ENCODE measurements around the gene CMSS1. TPM values are rescaled to one million over a fixed set of nuclear protein-coding genes. Genes with fewer than 3 reads are reported as not detected.

Gene CMSS1
- total RNA-seq, 2 donors from 2014 or later: 8.2 to 9.5 TPM

GRCh38 chr3:100183608-100184125, 366.0 kb downstream of the CMSS1 start:
- no peak for DNase-seq
- intact Hi-C loops (cut with DNase I, micrococcal nuclease): no loop called here
- no peak for ATAC-seq

GRCh38 chr3:100184948-100185570, 367.4 kb downstream of the CMSS1 start:
- no peak for DNase-seq
- no peak for ATAC-seq
- intact Hi-C loops (cut with DNase I, micrococcal nuclease): no loop called here

GRCh38 chr3:100185847-100186246, 368.2 kb downstream of the CMSS1 start:
- no peak for DNase-seq
- intact Hi-C loops (cut with DNase I, micrococcal nuclease): no loop called here
- no peak for ATAC-seq

- DNase-seq (no peak), ATAC-seq (no peak)
- intact Hi-C loops (cut with DNase I, micrococcal nuclease): no loop called here
Measured at GRCh38 chr3:100189444-100189964, 371.8 kb downstream of the CMSS1 start.

- intact Hi-C loops (cut with DNase I, micrococcal nuclease): no loop called here
- no peak for ATAC-seq
- no peak for DNase-seq
Measured at GRCh38 chr3:100195375-100195774, 377.7 kb downstream of the CMSS1 start.

- intact Hi-C loops (cut with DNase I, micrococcal nuclease): no loop called here
- DNase-seq: no peak
- no peak for ATAC-seq
Measured at GRCh38 chr3:100197876-100198275, 380.2 kb downstream of the CMSS1 start.

GRCh38 chr3:100198579-100199269, 381.1 kb downstream of the CMSS1 start:
- ATAC-seq: no peak

GRCh38 chr3:100205171-100205570, 387.5 kb downstream of the CMSS1 start:
- intact Hi-C loops (cut with DNase I, micrococcal nuclease): no loop called here
- no peak for ATAC-seq
- DNase-seq: no peak

More at GRCh38 chr3:100198579-100199269, 381.1 kb downstream of the CMSS1 start:
- no peak for DNase-seq
- intact Hi-C loops (cut with DNase I, micrococcal nuclease): no loop called here

GRCh38 chr3:100206687-100207086, 389.0 kb downstream of the CMSS1 start:
- no peak for DNase-seq
- ATAC-seq: no peak
- intact Hi-C loops (cut with DNase I, micrococcal nuclease): no loop called here

GRCh38 chr3:100207886-100208285, 390.2 kb downstream of the CMSS1 start:
- intact Hi-C loops (cut with DNase I, micrococcal nuclease): no loop called here
- ATAC-seq (no peak), DNase-seq (no peak)

GRCh38 chr3:100209169-100209568, 391.5 kb downstream of the CMSS1 start:
- no peak for DNase-seq
- ATAC-seq: no peak
- intact Hi-C loops (cut with DNase I, micrococcal nuclease): no loop called here

- DNase-seq (no peak), ATAC-seq (peak; percentile 42)
- intact Hi-C loops (cut with DNase I, micrococcal nuclease): no loop called here
Measured at GRCh38 chr3:100209948-100210771, 392.5 kb downstream of the CMSS1 start.

GRCh38 chr3:100210772-100211135, 393.1 kb downstream of the CMSS1 start:
- no peak for DNase-seq
- no peak for ATAC-seq
- intact Hi-C loops (cut with DNase I, micrococcal nuclease): no loop called here

GRCh38 chr3:100213891-100214573, 396.4 kb downstream of the CMSS1 start:
- no peak for ATAC-seq

GRCh38 chr3:100214574-100214964, 396.9 kb downstream of the CMSS1 start:
- ATAC-seq: no peak
- no peak for DNase-seq
- intact Hi-C loops (cut with DNase I, micrococcal nuclease): no loop called here

More at GRCh38 chr3:100213891-100214573, 396.4 kb downstream of the CMSS1 start:
- intact Hi-C loops (cut with DNase I, micrococcal nuclease): no loop called here
- DNase-seq: no peak

- no peak for ATAC-seq
- DNase-seq: no peak
- intact Hi-C loops (cut with DNase I, micrococcal nuclease): no loop called here
Measured at GRCh38 chr3:100216713-100217112, 399.1 kb downstream of the CMSS1 start.

GRCh38 chr3:100221159-100221558, 403.5 kb downstream of the CMSS1 start:
- intact Hi-C loops (cut with DNase I, micrococcal nuclease): no loop called here

GRCh38 chr3:100225193-100225592, 407.5 kb downstream of the CMSS1 start:
- DNase-seq (no peak), ATAC-seq (no peak)
- intact Hi-C loops (cut with DNase I, micrococcal nuclease): no loop called here

More at GRCh38 chr3:100221159-100221558, 403.5 kb downstream of the CMSS1 start:
- DNase-seq (no peak), ATAC-seq (no peak)

- intact Hi-C loops (cut with DNase I, micrococcal nuclease): no loop called here
- DNase-seq (no peak), ATAC-seq (no peak)
Measured at GRCh38 chr3:100225883-100226282, 408.2 kb downstream of the CMSS1 start.

Data from left colon (tissue), 2 donors.